Measurements from ENCODE around the gene ATP23. TPM values are rescaled to one million over a fixed set of nuclear protein-coding genes. Genes with fewer than 3 reads are reported as not detected.

Gene ATP23
- total RNA-seq, 1 experiment from 2014 or later = 6.1 TPM

- TF ChIP-seq ARID4B (CRISPR knock-in tag; IDR thresholded peaks at IDR 0.05; ENCODE audit: borderline replicate concordance) (no peak), ETV6 (CRISPR knock-in tag; IDR thresholded peaks at IDR 0.05) (no peak), PREB (CRISPR knock-in tag; IDR thresholded peaks at IDR 0.05; ENCODE audit: borderline replicate concordance) (no peak), E2F4 (CRISPR knock-in tag; IDR thresholded peaks at IDR 0.05; ENCODE audit: borderline replicate concordance, low read depth) (no peak)
These were observed 14.3 kb upstream of the ATP23 start (continued) for GRCh38 chr12:57927086-57927485.

- H3K4me3 Mint-ChIP-seq = no peak overlapping the region
- no peaks in the 10 kb centered on the region for H3K9me3 Mint-ChIP-seq
- ChIA-PET POLR2A (interaction anchor here (0.6 kb wide), 1 partner anchor 90 kb away, joined by 3 read pairs; no protein-coding TSS in a partner anchor), CTCF (no interaction called here)
- H3K36me3 Mint-ChIP-seq = no peaks in the 10 kb centered on the region
- no peak for DNase-seq (ENCODE audit: low spot score)
- H3K4me1 Mint-ChIP-seq = no peaks in the 10 kb centered on the region
- no peak overlapping the region for H3K27ac Mint-ChIP-seq
- TF ChIP-seq ZNF671 (CRISPR knock-in tag; IDR thresholded peaks at IDR 0.05) = no peak
- no peak for TF ChIP-seq ZNF138 (CRISPR knock-in tag; conservative IDR thresholded peaks at IDR 0.05)
- no peak for TF ChIP-seq AR (CRISPR knock-in tag; IDR thresholded peaks at IDR 0.05)
- TF ChIP-seq FOXJ3 (CRISPR knock-in tag; IDR thresholded peaks at IDR 0.05; ENCODE audit: borderline replicate concordance) = no peak
- no peak for TF ChIP-seq ZMAT4 (CRISPR knock-in tag; IDR thresholded peaks at IDR 0.05)
- no peak for TF ChIP-seq RORB (CRISPR knock-in tag; IDR thresholded peaks at IDR 0.05)
- H3K27me3 Mint-ChIP-seq (ENCODE audit: low read depth) = peaks cover 20% of the 10 kb centered on the region
- no peak for ATAC-seq
These were observed 12.1 kb upstream of the ATP23 start for GRCh38 chr12:57929092-57929830.

GRCh38 chr12:57934819-57935218, 6.5 kb upstream of the ATP23 start:
- ATAC-seq (no peak), DNase-seq (ENCODE audit: low spot score) (no peak)
- POLR2A ChIA-PET = no interaction called here
- H3K4me1 Mint-ChIP-seq = no peaks in the 10 kb centered on the region
- CTCF ChIA-PET = no interaction called here
- no peaks in the 10 kb centered on the region for H3K36me3 Mint-ChIP-seq
- no peak overlapping the region for H3K4me3 Mint-ChIP-seq
- H3K9me3 Mint-ChIP-seq = 0 out of 2 replicates have a peak, but pooled peaks cover 3% of the 10 kb centered on the region
- no peak overlapping the region for H3K27ac Mint-ChIP-seq
- H3K27me3 Mint-ChIP-seq (ENCODE audit: low read depth) = peaks cover 55% of the 10 kb centered on the region
- TF ChIP-seq HMGA2 (CRISPR knock-in tag; IDR thresholded peaks at IDR 0.05) (no peak), GTF2I (CRISPR knock-in tag; conservative IDR thresholded peaks at IDR 0.05) (no peak), STAT6 (CRISPR knock-in tag; conservative IDR thresholded peaks at IDR 0.05; ENCODE audit: low read depth) (no peak), ESRRA (CRISPR knock-in tag; IDR thresholded peaks at IDR 0.05; ENCODE audit: borderline replicate concordance) (no peak), ZNF512 (CRISPR knock-in tag; IDR thresholded peaks at IDR 0.05; ENCODE audit: borderline replicate concordance) (no peak)

Data from WTC11 (cell line).